HG02678 (cell line): ENCODE measurements around the gene DHX35.

ENCODE experiments used
- ATAC-seq: cut with Tn5 transposase; IDR thresholded peaks from one replicate; pipeline ENCODE4 v1.9.1; 2021; ENCODE audit warnings: mild to moderate bottlenecking, moderate library complexity; ENCODE audit not compliant: unreplicated experiment

The DHX35 gene

DNA sequence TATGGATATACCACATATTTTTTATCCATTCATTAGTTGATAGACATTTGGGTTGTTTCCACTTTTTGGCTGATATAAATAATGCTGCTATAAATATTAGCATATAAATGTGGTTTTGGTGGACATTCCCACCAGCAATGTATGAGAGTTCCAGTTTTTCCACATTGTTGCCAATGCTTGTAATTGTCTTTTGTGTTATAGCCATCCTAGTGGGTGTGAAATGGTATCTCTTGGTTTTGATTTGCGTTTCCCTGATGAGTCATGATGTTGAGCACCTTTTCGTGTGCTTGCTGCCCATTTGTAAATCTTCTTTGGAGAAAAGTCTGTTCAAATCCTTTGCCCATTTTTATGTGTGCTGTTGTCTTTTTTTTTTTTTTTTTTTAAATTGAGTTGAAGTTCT lies 54.4 kb downstream of the DHX35 start:
- ATAC-seq, result no peak

DNA sequence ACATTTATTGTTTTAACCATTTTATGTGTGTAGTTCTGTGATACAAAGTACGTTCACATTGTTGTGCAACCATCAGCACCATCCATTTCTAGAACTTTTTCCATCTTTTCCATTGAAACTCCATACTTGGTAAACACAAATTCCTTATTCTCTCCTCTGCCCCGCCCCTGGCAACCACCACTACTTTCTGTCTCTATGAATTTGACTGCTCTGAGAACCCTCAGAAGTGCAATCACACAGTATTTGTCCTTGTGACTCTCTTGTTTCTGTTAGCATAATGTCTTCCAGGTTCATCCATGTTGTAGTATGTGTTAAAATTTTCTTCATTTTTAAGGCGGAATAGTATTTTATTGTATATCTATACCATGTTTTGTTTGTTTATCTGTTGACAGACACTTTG lies 56.9 kb downstream of the DHX35 start:
- ATAC-seq, result no peak

- peak; percentile 87 for ATAC-seq
Observed at GRCh38 chr20:39019805-39020325, 57.7 kb downstream of the DHX35 start.

GRCh38 chr20:39021748-39022147 lies 59.6 kb downstream of the DHX35 start:
- ATAC-seq, result peak; percentile 39

GRCh38 chr20:39025883-39026282 lies 63.7 kb downstream of the DHX35 start:
- ATAC-seq, result no peak

GRCh38 chr20:39029364-39029763 lies 67.2 kb downstream of the DHX35 start:
- no peak for ATAC-seq

DNA sequence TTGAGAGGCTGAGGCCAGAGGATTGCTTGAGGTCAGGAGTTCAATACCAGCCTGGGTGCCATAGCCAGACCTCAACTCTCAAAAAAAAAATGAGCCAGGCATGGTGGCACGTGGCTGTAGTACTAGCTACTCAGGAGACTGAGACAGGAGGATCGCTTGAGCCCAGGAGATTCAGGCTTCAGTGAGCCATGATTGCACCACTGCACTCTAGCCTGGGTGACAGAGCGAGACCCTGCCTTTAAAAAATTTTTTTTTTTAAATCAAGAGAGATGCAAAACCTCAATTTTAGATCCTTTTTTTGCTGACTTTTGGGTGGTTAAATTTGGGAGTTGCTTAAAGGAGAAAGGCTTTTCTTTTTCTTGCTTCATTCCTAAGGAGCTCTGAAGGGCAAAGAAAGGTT lies 70.9 kb downstream of the DHX35 start:
- ATAC-seq, result no peak

GRCh38 chr20:39036011-39036410 lies 73.9 kb downstream of the DHX35 start:
- no peak for ATAC-seq

- ATAC-seq, result no peak
Observed at GRCh38 chr20:39036851-39037250, 74.7 kb downstream of the DHX35 start.

DNA sequence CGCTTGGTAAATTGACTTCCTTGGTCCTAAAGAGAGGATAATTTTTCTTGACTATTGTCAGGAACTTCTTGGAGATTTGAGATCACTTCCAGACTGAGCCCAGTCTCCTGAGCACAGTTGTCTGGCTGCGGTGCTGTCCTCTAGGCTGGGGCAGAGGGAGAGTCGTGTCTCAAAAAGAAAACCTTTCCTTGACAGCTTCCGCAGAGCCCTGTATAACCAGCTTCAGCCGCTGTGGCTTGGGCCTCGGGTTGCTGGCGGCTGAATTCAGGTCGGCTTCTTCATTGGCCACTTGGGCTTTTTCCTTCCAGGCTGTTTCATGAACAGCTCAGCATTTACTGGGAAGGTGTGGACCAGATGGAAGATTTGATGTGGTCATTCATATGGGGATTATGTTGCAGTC lies 75.9 kb downstream of the DHX35 start:
- ATAC-seq, result no peak

DNA sequence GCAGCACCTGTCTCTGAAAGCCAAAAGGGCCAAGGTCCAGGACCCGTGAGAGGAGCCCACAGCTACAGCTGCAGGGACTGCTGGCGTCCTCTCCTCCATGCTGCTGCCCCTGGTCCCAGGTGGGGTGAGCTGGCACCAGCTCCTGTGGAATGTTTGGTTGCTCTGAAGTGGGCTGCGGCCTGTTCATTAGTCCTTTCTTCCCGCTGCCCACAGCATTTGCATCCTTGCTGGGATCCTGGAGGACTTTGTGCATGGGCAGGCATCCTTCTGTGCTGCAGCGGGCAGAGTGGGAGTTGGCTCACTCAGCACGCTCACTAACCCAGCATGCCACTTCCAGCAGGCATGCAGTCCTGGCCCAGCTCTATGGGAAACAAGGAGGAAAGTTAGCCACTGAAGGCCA lies 76.4 kb downstream of the DHX35 start:
- ATAC-seq, result no peak

GRCh38 chr20:39039261-39039660 lies 77.1 kb downstream of the DHX35 start:
- ATAC-seq, result no peak

DNA sequence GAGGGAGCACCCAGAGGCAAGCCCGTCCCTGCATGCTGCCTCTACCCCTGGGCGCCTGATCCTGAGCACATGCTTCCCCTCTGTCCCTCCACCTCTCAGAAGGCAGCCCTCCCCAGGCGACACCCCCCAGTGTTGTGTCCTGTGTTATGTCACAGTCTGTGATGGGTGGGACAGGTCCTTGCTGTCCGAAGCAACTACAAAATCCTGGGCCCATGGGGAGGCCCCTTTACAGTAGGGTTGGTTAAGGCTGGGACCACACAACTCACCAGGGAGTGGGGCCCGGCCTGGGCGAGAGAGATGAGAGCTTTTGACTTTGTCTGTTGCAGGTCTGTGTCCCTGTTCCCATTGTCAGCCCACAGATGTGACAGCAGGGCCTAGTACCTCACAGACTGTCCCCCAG lies 78.0 kb downstream of the DHX35 start:
- no peak for ATAC-seq

DNA sequence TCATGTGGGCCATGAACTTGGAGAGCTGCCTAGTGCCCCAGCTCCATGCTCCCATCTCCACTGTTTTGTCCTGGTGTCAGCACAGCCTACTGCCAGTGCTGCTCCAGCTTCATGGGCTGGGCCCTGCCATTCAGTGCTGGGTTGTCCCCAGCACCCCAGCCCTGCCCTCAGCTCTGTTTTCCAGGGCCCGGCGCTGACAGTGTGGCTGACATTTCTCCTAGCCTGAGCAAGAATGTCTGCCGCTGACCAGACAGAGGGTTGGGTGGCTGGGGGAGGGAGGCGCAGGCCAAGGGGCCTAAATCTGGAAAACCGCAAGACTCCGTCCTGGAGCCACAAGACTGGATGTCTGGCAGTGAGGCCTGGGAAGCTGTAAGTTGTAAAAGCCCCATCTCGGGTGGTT lies 78.9 kb downstream of the DHX35 start:
- no peak for ATAC-seq

GRCh38 chr20:39042279-39043150 lies 80.4 kb downstream of the DHX35 start:
- no peak for ATAC-seq

DNA sequence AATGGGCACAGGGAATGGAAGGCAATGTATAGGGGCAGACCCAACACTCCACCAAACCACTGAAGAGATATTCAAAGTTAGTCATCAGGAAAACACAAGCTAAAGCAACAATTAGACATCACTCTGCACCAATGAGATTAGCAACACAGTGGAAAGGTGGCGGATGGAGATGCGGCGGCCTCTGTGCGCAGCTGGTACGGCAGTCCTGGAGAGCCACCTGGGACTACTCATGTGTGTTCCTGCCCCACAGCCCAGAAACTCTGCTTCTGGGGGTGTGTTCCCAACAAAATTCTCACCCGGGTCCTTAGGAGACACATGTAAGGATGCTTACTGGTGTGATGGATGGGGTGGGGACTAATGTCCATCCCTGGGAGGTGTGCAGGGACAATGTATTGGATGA lies 82.4 kb downstream of the DHX35 start:
- no peak for ATAC-seq

DNA sequence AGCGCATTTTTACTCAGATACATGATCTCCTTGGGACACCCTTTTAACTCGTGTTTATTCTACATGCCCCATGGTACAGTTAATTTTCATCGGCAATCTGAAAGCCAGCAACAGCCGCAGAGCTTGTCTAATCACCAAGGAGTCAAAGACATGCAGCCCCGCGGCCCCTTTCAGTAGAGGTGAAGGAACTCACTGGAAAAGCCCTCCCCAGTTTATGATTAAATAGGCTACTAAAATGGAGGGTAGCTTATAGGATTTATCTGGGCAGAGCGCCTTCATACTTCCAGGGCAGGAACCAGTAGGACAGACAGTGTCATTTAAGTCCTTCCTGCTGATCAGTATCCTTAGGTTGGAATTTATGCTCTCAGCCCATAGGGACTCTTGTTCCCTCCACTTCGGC lies 83.5 kb downstream of the DHX35 start:
- ATAC-seq, result no peak

GRCh38 chr20:39047417-39047985 lies 85.4 kb downstream of the DHX35 start:
- no peak for ATAC-seq

DNA sequence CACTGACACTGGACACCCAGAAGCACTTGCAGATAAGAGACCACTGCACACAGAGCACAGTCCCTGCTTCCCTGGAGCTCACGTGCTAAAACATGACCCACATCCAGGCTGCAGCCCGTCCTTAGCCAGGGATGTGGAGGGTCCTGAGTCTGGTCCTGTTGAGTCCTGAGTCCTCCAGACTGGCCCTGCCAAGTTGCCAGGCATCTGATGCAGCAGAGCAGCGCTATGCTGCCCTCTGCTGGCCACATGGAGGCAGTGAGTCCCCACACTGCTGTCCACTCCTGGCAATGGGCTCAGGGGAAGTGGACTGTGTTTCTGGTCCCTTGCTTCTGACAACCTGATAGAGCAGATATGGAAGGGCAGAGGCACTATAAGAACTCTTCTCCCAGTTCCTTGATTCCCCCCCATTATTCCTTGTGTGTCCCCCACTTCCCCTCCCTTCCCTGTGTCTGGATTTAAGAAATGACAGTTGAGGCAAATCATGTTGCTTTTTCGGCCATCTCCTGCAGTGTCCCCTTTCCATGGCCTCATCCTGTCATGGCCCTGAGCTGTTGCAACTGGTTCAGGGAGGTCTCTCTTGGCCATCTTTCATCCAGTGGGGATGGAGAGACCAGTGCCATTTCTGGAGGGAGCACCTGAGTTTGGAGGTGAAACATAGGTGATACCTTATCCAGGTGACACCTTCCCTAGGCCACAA lies 86.0 kb downstream of the DHX35 start:
- ATAC-seq, result peak; percentile 58

DNA sequence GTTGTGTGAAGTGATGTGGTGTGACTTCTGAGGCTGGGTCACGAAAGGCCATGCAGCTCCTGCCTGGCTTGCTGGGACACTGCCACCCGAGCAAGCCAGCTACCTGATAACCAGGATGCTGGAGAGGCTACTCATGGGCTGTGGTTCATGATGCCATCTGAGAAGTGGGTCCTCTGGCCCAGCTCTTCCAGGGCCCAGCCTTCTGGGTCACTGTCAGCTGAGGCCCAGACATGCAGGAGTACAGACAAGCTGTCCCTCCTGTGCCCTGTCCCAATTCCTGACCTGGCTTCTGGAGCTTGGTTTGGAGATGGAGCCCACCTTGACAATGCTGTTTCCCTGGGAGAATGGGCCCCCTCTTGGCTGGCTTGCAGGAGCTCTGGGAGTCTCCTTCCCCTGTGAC lies 87.0 kb downstream of the DHX35 start:
- ATAC-seq, result no peak

DNA sequence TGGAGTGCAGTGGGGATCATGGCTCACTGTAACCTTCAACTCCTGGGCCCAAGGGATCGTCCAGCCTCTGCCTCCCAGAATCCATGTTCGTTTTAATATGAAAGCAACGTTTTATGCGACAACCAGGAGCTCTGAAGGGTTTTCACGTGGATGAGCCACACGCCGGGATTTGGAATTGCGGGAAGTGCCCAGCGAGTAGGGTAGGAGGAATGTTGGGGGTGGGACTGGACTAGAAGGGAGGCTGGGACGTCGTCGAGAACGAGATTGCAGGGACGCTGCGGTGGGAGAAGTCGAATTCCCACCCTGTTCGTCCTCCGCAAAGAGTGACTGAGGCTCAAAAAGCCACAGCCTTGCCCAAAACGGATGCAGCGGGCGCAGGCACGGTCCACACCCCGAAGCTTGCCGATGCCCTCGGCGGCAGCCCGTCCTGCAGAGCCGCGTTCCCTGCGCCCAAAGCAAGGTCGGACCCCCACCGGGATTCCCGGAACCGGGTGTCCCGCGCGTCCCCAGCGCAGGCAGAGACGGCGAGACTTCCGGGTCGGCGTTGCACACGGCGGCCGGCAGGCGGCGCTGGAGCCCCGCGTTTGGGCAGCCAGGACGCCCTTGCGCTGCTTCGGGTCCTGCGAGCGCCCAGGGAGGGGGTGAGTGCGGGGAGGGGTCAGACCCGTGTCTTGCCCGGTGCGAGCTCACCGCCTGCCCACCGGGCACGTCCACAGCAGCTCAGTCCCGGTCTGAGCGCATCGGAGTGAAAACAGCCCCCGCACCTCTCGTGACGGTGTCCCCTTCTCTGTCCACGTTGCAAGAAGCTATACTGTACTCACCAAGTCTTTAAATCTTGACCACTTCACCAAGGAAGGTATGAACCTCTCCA lies 87.8 kb downstream of the DHX35 start:
- ATAC-seq, result peak; percentile 80
